Retinal pigment epithelial cell (primary cell): ENCODE measurements around the gene DZIP1L.
"Not testable (repeated sequence)": the region's sequence is repeated elsewhere in the genome, so short reads cannot be mapped to it uniquely, and the experiment has no call there.

ENCODE experiments used
- DNase-seq: peaks from one replicate; pipeline ENCODE4 v3.0.0-alpha.2; 2010; ENCODE audit warnings: low read depth
- H3K4me3 ChIP-seq: 2 replicates; pipeline ENCODE4 v1.5.1; 2011; ENCODE audit warnings: mild to moderate bottlenecking, low read length, control low read depth, moderate library complexity
- CTCF ChIP-seq: conservative IDR thresholded peaks from 2 replicates; pipeline ENCODE4 v1.5.1; 2011; ENCODE audit warnings: low read depth, low read length, control low read depth, inconsistent platforms

DZIP1L gene

GRCh38 chr3:138097192-138098172 is 17.9 kb downstream of the DZIP1L start:
- TF ChIP-seq CTCF: peak; percentile 57
- no peak for DNase-seq
- H3K4me3 ChIP-seq: no peak overlapping the region

DNA sequence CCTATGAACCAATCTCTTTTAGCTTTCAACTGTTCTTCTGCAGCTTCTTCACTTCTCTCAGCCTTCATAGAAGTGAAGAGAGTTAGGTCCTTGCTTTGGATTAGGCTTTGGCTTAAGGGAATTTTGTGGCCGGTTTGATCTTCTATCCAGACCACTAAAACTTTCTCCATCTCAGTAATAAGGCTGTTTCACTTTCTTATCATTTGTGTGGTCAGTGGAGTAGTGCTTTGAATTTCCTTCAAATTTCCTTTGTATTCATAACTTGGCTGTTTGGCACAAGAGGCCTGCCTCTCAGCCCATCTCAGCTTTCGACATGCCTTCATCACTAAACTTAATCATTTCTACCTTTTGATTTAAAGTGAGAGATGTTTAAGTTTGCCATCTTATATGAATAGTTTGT is 21.7 kb downstream of the DZIP1L start:
- TF ChIP-seq CTCF: no peak
- DNase-seq: no peak
- no peak overlapping the region for H3K4me3 ChIP-seq

DNA sequence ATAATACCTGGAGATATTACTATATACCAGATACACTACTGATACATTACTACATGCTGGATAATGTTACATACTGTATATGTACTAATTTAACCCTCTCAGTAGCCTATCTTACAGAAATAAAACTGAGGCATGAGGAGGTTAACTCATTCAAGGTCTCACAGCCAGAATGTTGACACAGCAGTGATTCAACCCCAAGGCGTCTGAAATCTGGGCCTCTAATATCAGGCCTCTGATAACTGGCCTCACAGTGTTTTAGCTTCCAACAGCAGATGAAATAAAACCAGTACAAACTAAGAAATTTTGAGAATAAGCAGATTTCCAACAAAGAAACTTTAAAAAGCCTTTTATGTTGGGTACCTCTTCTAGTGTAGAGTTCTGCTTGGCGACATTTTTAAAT is 23.4 kb downstream of the DZIP1L start:
- no peak for DNase-seq
- no peak overlapping the region for H3K4me3 ChIP-seq
- TF ChIP-seq CTCF: no peak

DNA sequence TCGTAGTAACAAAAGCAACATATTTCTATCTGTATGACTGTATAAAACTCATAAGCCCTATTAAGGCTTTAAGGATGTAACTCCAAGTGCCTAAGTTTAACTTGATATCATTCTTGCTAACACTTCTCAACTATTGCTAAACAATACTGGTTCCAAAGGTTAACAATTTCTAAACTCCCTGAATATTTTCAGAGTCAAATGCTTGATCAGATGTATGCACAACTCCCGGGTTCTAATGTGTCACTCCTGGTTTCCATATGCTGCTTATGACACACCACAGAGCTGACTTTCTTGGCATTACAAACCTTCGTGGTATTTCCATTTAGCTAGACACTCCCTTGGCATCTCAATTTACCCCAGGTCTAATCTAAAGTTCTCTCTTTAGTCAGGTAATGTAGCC is 26.3 kb downstream of the DZIP1L start:
- peak; percentile 16 for DNase-seq
- TF ChIP-seq CTCF: no peak
- no peak overlapping the region for H3K4me3 ChIP-seq

GRCh38 chr3:138085745-138086144 is 29.7 kb downstream of the DZIP1L start:
- DNase-seq, H3K4me3 ChIP-seq: not testable (repeated sequence)

DNA sequence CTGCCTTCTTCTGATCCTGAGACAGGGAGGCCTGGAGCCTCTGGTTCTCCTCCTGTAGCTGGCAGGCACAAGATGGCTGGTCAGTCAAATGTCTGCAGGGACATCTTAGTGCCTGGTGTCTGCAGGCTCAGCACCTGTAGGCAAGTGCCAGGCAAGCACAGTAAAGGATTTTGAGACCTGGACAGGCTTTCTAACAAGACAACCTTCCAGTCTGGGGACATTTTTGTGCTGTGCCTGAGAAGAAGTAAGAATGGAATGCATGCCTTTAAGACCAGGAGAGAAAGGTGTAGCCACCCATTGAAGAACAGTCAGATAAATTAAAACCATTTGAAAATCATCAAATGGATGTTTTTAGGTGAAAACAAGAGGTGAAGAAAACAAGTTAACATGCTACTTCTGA is 31.2 kb downstream of the DZIP1L start:
- TF ChIP-seq CTCF: no peak
- H3K4me3 ChIP-seq: no peak overlapping the region
- DNase-seq: no peak

DNA sequence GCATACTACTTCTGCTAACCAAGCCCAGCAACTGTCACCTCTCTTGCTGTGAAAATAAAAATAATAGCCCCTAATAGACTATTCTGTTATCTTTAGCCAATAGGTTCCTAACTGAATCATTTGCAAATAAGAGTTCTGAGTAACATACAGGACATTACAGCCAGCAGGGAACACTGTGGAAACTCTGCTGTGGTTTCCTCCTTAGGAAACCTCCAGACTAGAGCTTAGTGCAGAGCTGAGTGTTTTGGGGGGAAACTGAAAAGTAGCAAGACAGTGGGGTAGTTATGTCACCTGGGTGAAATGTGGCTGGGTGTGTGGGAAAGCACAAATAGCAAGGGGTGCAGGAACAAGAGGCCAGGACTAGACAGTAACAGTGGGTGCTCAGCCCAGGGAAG is 32.4 kb downstream of the DZIP1L start:
- no peak overlapping the region for H3K4me3 ChIP-seq
- TF ChIP-seq CTCF: no peak
- no peak for DNase-seq
